Measurements from ENCODE around the gene AHNAK.

- TF ChIP-seq CTCF (IDR thresholded peaks at IDR 0.05), result no peak
- TF ChIP-seq POLR2A (IDR thresholded peaks at IDR 0.05), result no peak
Measured at GRCh38 chr11:62446091-62446490, 100.5 kb downstream of the AHNAK start.
